ENCODE results near the gene UGDH.

UGDH gene

GRCh38 chr4:39495446-39496213 is 31.6 kb downstream of the UGDH start:
- DNase-seq (ENCODE audit: low read depth), result no peak
- no peak for TF ChIP-seq CTCF (IDR thresholded peaks at IDR 0.05; ENCODE audit: insufficient read depth, low read depth, low read length, missing control alignments)
- H3K4me3 ChIP-seq (ENCODE audit: low read depth, low read length), result no peak overlapping the region

GRCh38 chr4:39494354-39494753 is 32.9 kb downstream of the UGDH start:
- TF ChIP-seq CTCF (IDR thresholded peaks at IDR 0.05; ENCODE audit: insufficient read depth, low read depth, low read length, missing control alignments), result no peak
- H3K4me3 ChIP-seq (ENCODE audit: low read depth, low read length), result no peak overlapping the region
- no peak for DNase-seq (ENCODE audit: low read depth)

- no peak for TF ChIP-seq CTCF (IDR thresholded peaks at IDR 0.05; ENCODE audit: insufficient read depth, low read depth, low read length, missing control alignments)
- DNase-seq (ENCODE audit: low read depth), result no peak
- no peak overlapping the region for H3K4me3 ChIP-seq (ENCODE audit: low read depth, low read length)
Observed at GRCh38 chr4:39490322-39490721, 36.9 kb downstream of the UGDH start.

- TF ChIP-seq CTCF (IDR thresholded peaks at IDR 0.05; ENCODE audit: insufficient read depth, low read depth, low read length, missing control alignments), result no peak
- H3K4me3 ChIP-seq (ENCODE audit: low read depth, low read length), result no peak overlapping the region
- DNase-seq (ENCODE audit: low read depth), result no peak
Observed at GRCh38 chr4:39486221-39486804, 40.9 kb downstream of the UGDH start.

GRCh38 chr4:39484582-39485272 is 42.5 kb downstream of the UGDH start:
- TF ChIP-seq CTCF (IDR thresholded peaks at IDR 0.05; ENCODE audit: insufficient read depth, low read depth, low read length, missing control alignments), result no peak
- no peak overlapping the region for H3K4me3 ChIP-seq (ENCODE audit: low read depth, low read length)
- DNase-seq (ENCODE audit: low read depth), result no peak

- TF ChIP-seq CTCF (IDR thresholded peaks at IDR 0.05; ENCODE audit: insufficient read depth, low read depth, low read length, missing control alignments), result no peak
- no peak for DNase-seq (ENCODE audit: low read depth)
- H3K4me3 ChIP-seq (ENCODE audit: low read depth, low read length), result no peak overlapping the region
Observed at GRCh38 chr4:39480902-39481695, 46.1 kb downstream of the UGDH start.

All from GM12865 (cell line).